HTERT RPE-1 (cell line): ENCODE measurements around the gene FBXO48.

ENCODE experiments used
- in situ Hi-C: fragments of 300-500 bp; cut with MboI; formaldehyde crosslinking; loops from 4 replicates; pipeline ENCODE4 v1.14.3; 2020; ENCODE audit warnings: low sequenced_read_pairs

The FBXO48 gene

GRCh38 chr2:68414876-68415275 lies 52.2 kb downstream of the FBXO48 start:
- in situ Hi-C loops = no loop called here

DNA sequence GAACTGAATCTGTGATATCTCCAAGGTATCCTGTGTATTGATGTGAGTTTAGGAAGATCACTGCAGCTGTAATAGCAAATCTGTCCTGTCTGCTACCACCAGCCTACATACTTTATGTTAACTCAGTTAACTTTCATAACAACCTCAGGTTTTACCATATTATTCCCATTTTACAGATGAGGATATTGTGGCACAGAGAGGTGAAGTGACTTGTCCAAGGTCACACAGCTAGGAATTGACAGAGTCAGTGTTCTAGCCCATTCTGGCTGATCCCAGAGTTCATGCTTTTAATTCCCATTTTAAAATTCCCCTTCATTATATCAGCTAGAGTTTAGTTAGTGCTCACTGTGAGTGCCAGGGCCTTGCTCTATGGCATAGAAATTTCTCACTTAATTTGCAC lies 52.6 kb downstream of the FBXO48 start:
- in situ Hi-C loops = no loop called here

DNA sequence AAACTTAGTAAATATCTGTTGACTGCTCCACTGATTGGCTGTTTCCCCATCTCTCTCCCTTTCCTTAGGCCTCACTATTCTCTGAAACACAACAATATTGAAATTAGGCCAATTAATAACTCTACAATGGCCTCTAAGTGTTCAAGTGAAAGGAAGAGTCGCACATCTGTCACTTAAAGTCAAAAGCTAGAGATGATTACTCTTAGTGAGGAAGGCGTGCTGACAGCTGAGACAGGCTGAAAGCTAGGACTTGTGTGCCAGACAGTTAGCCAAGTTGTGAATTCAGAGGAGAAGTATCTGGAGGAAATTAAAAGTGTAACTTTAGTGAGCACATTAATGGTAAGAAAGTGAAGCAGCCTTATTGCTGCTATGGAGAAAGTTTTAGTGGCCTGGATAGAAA lies 53.6 kb downstream of the FBXO48 start:
- in situ Hi-C loops = no loop called here

DNA sequence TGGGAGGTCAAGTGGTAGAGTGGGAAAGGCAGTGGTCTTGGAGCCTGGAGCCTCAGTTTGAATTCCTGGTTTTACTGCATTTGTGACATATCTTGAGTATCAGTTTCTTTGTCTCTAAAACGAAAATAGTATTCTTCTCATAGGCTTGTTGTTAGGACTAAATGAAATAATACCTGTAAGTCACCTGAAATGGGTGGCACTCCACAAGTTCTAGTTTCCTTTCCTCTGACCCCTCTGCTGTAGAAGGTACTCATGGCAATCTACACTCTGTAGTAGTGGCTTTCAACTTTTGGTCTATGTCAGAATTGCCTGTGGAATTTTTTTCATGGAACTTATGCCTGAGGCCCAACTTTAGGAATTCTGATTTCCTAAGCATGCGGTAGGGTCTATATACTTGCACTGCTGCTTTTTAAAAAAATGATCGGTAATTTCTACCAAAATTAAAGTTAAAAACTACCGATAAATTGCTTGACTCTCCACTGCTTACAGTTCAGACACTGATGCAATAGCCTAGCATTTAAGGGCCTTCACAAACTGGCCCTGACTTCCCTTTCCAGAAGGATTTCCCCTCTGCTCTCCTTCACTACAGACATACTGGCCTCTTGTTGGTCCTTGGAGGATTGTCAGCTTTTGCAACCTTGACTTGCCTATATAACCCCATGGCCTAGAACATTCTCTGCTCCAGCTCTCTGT lies 54.8 kb downstream of the FBXO48 start:
- in situ Hi-C loops = no loop called here

- in situ Hi-C loops = no loop called here
Observed at GRCh38 chr2:68411397-68412126, 55.5 kb downstream of the FBXO48 start.
